ENCODE results near the gene SETBP1. TPM values are rescaled to one million over a fixed set of nuclear protein-coding genes. Genes with fewer than 3 reads are reported as not detected.

The SETBP1 gene
- total RNA-seq, 1 donor from 2014 or later, result 83.3 TPM

DNA sequence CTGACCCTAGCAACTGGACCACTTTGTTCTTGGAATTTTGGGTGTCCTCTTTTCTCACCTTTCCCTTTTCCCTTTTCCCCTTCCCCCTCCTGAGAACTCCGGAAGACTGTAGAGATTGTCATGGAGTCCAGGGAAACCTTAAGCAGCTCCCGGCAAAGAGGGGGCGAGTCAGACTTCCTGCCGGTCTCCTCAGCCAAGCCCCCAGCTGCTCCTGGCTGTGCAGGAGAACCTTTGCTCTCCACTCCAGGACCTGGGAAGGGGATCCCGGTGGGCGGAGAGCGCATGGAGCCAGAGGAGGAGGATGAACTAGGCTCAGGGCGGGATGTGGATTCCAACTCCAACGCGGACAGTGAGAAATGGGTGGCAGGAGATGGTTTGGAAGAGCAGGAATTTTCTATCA lies 20.5 kb downstream of the SETBP1 start:
- Mint-ChIP-seq H3K27me3 (ENCODE audit: unreplicated experiment) (peaks cover 2% of the 10 kb centered on the region), H3K36me3 (ENCODE audit: unreplicated experiment) (no peaks in the 10 kb centered on the region), H3K27ac (ENCODE audit: unreplicated experiment) (no peak overlapping the region), H3K4me3 (ENCODE audit: unreplicated experiment) (peak overlapping the region; percentile 26), H3K9me3 (ENCODE audit: unreplicated experiment) (no peaks in the 10 kb centered on the region), H3K4me1 (ENCODE audit: low read depth, unreplicated experiment) (peaks cover 34% of the 10 kb centered on the region)
- DNase-seq, result no peak
- TF ChIP-seq, protein P1, sequence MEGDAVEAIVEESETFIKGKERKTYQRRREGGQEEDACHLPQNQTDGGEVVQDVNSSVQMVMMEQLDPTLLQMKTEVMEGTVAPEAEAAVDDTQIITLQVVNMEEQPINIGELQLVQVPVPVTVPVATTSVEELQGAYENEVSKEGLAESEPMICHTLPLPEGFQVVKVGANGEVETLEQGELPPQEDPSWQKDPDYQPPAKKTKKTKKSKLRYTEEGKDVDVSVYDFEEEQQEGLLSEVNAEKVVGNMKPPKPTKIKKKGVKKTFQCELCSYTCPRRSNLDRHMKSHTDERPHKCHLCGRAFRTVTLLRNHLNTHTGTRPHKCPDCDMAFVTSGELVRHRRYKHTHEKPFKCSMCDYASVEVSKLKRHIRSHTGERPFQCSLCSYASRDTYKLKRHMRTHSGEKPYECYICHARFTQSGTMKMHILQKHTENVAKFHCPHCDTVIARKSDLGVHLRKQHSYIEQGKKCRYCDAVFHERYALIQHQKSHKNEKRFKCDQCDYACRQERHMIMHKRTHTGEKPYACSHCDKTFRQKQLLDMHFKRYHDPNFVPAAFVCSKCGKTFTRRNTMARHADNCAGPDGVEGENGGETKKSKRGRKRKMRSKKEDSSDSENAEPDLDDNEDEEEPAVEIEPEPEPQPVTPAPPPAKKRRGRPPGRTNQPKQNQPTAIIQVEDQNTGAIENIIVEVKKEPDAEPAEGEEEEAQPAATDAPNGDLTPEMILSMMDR (IDR thresholded peaks at IDR 0.05; ENCODE audit: partially characterized antibody, unreplicated experiment), result no peak

DNA sequence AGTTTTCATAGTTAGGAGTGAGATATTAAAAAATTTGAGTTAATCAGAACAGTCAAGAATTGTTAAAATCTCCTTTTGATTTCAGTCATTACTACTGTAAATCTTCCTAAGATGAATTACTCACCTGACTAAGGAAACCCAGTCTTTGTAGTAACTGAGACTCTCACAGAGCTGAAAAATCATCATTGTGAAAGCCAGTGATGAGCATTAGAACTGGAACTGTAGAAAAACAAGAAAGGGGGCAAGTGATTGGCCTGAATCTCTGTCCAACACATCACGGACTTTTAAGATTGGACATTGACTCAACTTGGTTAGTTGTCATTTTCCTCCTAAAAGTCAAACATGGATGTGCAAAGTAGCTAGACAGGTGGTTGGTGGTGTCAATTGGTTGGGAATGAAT lies 21.9 kb downstream of the SETBP1 start:
- Mint-ChIP-seq H3K9me3 (ENCODE audit: unreplicated experiment) (peaks cover 1% of the 10 kb centered on the region), H3K36me3 (ENCODE audit: unreplicated experiment) (peaks cover 10% of the 10 kb centered on the region), H3K27me3 (ENCODE audit: unreplicated experiment) (peaks cover 2% of the 10 kb centered on the region), H3K4me1 (ENCODE audit: low read depth, unreplicated experiment) (peaks cover 31% of the 10 kb centered on the region), H3K4me3 (ENCODE audit: unreplicated experiment) (no peak overlapping the region), H3K27ac (ENCODE audit: unreplicated experiment) (no peak overlapping the region)
- TF ChIP-seq, protein P1 (IDR thresholded peaks at IDR 0.05; ENCODE audit: partially characterized antibody, unreplicated experiment), result no peak
- DNase-seq, result no peak

- Mint-ChIP-seq H3K4me1 (ENCODE audit: low read depth, unreplicated experiment) (peaks cover 31% of the 10 kb centered on the region), H3K9me3 (ENCODE audit: unreplicated experiment) (peaks cover 1% of the 10 kb centered on the region), H3K27me3 (ENCODE audit: unreplicated experiment) (peaks cover 2% of the 10 kb centered on the region), H3K36me3 (ENCODE audit: unreplicated experiment) (peaks cover 12% of the 10 kb centered on the region), H3K4me3 (ENCODE audit: unreplicated experiment) (no peak overlapping the region), H3K27ac (ENCODE audit: unreplicated experiment) (no peak overlapping the region)
- DNase-seq, result no peak
- TF ChIP-seq, protein P1 (IDR thresholded peaks at IDR 0.05; ENCODE audit: partially characterized antibody, unreplicated experiment), result no peak
Observed at GRCh38 chr18:44704135-44704789, 23.6 kb downstream of the SETBP1 start.

DNA sequence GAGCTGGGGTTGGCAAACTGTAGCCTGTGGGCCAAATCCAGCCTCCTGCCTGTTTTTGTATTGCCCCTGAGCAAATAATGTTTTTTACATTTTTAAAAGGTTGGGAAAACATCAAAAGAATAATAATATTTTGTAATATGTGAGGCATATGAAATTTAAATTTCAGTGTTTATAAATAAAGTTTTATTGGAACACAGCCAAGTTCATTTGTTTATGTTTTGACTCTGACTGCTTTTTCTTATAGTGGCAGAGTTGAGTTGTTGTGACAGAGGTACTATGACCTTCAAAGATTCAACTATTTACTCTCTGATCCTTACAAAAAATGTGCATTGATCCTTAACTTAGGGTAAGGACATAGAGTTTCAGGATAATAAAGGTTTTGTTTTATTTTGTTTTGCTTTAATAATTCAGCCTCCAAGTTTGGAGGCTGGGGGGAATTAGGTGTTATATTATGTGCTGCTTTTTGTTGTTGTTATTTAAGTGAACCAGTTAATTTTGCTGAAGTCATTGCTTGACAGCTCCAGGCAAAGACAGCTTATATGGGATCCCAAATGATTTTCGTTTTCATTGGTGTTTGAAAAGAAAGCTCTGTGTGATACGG lies 24.5 kb downstream of the SETBP1 start:
- Mint-ChIP-seq H3K27me3 (ENCODE audit: unreplicated experiment) (peaks cover 2% of the 10 kb centered on the region), H3K4me3 (ENCODE audit: unreplicated experiment) (no peak overlapping the region), H3K4me1 (ENCODE audit: low read depth, unreplicated experiment) (peaks cover 27% of the 10 kb centered on the region), H3K9me3 (ENCODE audit: unreplicated experiment) (peaks cover 1% of the 10 kb centered on the region), H3K36me3 (ENCODE audit: unreplicated experiment) (peaks cover 12% of the 10 kb centered on the region), H3K27ac (ENCODE audit: unreplicated experiment) (no peak overlapping the region)
- DNase-seq, result no peak
- TF ChIP-seq, protein P1 (IDR thresholded peaks at IDR 0.05; ENCODE audit: partially characterized antibody, unreplicated experiment), result no peak

GRCh38 chr18:44708451-44709083 lies 27.9 kb downstream of the SETBP1 start:
- Mint-ChIP-seq H3K27ac (ENCODE audit: unreplicated experiment) (no peak overlapping the region), H3K4me1 (ENCODE audit: low read depth, unreplicated experiment) (peaks cover 24% of the 10 kb centered on the region), H3K9me3 (ENCODE audit: unreplicated experiment) (peaks cover 1% of the 10 kb centered on the region), H3K27me3 (ENCODE audit: unreplicated experiment) (peaks cover 6% of the 10 kb centered on the region), H3K4me3 (ENCODE audit: unreplicated experiment) (no peak overlapping the region), H3K36me3 (ENCODE audit: unreplicated experiment) (peaks cover 18% of the 10 kb centered on the region)
- no peak for DNase-seq
- TF ChIP-seq, protein P1 (IDR thresholded peaks at IDR 0.05; ENCODE audit: partially characterized antibody, unreplicated experiment), result no peak

Data from glutamatergic neuron (in vitro differentiated cells).